Stimulated activated CD4-positive, alpha-beta T cell treated with anti-CD3 and anti-CD28 coated beads, Interleukin-2, amount 100 ng/mL, for 24 hours (primary cell): ENCODE results near the gene FAM24B.

ENCODE experiments used
- DNase-seq, 2 donors: peaks; one replicate each; pipeline ENCODE4 v3.0.0-alpha.2; 2020

FAM24B gene

GRCh38 chr10:122822973-122823690 lies 56.2 kb downstream of the FAM24B start:
- no peak for DNase-seq

GRCh38 chr10:122821808-122822207 lies 57.6 kb downstream of the FAM24B start:
- no peak for DNase-seq

- DNase-seq, result no peak
Observed at GRCh38 chr10:122815458-122815857, 63.9 kb downstream of the FAM24B start.

- DNase-seq, result no peak
Observed at GRCh38 chr10:122814493-122814892, 64.9 kb downstream of the FAM24B start.

GRCh38 chr10:122812751-122813150 lies 66.6 kb downstream of the FAM24B start:
- DNase-seq, result no peak

- DNase-seq, result no peak
Observed at GRCh38 chr10:122802282-122802681, 77.1 kb downstream of the FAM24B start.
